ENCODE data around the gene NCOA6.
"Not testable (repeated sequence)": the region's sequence is repeated elsewhere in the genome, so short reads cannot be mapped to it uniquely, and the experiment has no call there.

NCOA6 gene

DNA sequence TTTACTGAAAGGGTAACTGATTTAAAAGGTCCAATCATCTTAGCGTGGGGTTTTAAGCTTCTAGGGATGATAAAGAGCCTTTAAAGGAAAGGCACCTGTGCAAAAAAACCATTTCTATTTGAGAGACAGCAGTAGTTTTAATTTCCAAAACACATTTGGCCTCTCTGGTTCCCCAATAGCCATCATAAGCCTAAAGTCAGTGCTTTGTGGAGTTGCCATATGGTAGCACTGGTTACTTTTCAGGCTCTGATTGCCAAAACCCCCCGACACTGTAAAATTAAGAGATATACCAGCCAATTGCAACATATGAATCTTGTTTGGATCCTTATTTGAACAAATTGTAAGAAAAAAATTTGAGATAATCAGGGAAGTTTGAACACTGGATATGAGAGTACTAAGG is 76.7 kb downstream of the NCOA6 start:
- 80 to 100% methylated on average over 1 of the region's 2 CpGs for WGBS, 2 experiments (ENCODE audit: insufficient coverage in 2 of 2)
- Histone ChIP-seq H3K36me3 (ENCODE audit: control insufficient read depth, insufficient read depth, low read length) (peaks cover 83% of the 10 kb centered on the region), H3K9me3 (ENCODE audit: control insufficient read depth, low read length) (no peaks in the 10 kb centered on the region), H3K27ac (ENCODE audit: low read depth, low read length, severe bottlenecking) (no peak overlapping the region), H3K4me3 (ENCODE audit: extremely low read depth, insufficient read depth, low read length, poor library complexity, severe bottlenecking) (no peak overlapping the region), H3K4me1 (ENCODE audit: control insufficient read depth, insufficient read depth, low read length, poor library complexity, severe bottlenecking) (no peaks in the 10 kb centered on the region)

DNA sequence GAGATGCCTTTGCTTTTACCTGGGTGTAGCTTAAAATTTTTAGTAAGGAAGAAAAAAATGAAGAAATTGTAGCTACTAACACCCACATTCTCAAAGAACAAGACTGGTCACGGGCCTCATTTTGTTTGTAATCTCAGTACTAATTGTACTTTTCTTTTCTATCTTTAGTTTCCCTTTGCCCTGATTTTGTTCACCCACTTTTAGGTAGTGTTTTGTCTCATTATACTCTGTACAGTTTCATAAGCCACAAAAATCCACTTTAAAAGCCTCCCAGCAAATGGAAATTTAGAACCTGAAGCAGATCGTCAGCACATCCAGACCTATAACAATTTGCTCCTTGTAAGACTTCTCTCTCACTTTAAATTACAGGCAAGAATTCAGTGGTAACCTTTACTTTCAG is 78.0 kb downstream of the NCOA6 start:
- Histone ChIP-seq H3K36me3 (ENCODE audit: control insufficient read depth, insufficient read depth, low read length) (peaks cover 86% of the 10 kb centered on the region), H3K9me3 (ENCODE audit: control insufficient read depth, low read length) (no peaks in the 10 kb centered on the region), H3K4me3 (ENCODE audit: extremely low read depth, insufficient read depth, low read length, poor library complexity, severe bottlenecking) (no peak overlapping the region), H3K27ac (ENCODE audit: low read depth, low read length, severe bottlenecking) (no peak overlapping the region), H3K4me1 (ENCODE audit: control insufficient read depth, insufficient read depth, low read length, poor library complexity, severe bottlenecking) (no peaks in the 10 kb centered on the region)
- WGBS, 2 experiments (ENCODE audit: insufficient coverage in 2 of 2), result 92% methylated on average over 2 of the region's 2 CpGs; no CpG with 5 or more reads in 1 of the 2 experiments

DNA sequence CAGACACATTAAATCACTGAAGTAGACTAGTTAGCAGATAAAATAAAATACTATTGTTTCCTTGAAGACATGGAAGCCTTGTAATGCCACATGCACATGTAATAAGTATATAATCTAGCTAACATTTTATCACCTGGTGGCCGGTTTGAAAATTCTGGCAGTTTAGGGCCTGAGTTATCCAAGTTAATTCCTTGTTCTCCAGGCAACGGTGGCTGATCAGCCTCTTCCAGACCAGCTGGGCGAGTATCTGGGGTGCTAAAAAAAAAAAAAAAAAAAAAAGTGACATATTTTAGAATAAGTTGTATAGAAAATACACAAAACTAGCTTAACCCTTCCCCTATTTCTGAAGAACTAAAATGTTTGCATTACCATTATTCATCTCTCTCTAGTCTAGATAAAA is 78.8 kb downstream of the NCOA6 start:
- Histone ChIP-seq H3K36me3 (ENCODE audit: control insufficient read depth, insufficient read depth, low read length) (peaks cover 86% of the 10 kb centered on the region), H3K4me1 (ENCODE audit: control insufficient read depth, insufficient read depth, low read length, poor library complexity, severe bottlenecking) (no peaks in the 10 kb centered on the region), H3K9me3 (ENCODE audit: control insufficient read depth, low read length) (no peaks in the 10 kb centered on the region), H3K4me3 (ENCODE audit: extremely low read depth, insufficient read depth, low read length, poor library complexity, severe bottlenecking) (no peak overlapping the region), H3K27ac (ENCODE audit: low read depth, low read length, severe bottlenecking) (no peak overlapping the region)
- WGBS, 2 experiments (ENCODE audit: insufficient coverage in 2 of 2), result no CpG with 5 or more reads among the region's 3 CpGs

DNA sequence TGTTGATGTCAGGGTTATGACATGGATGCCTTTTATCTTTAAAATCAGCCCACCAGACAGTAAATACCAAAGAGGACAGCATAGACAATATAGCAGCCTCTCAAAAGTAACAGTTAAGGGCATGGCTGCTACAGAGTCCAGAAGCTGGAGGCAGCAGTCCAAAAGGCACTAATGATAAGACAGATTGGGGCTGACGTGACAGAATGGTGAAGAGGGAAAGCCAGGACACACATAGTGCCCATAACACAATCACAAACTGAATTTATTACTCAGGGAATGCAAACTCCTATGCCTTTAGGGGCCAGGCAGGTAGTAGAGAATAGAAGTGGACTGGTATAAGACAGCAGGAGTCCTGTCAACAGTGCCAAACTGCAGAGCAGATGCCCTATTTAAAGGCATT is 80.6 kb downstream of the NCOA6 start:
- Histone ChIP-seq H3K4me1 (ENCODE audit: control insufficient read depth, insufficient read depth, low read length, poor library complexity, severe bottlenecking) (no peaks in the 10 kb centered on the region), H3K4me3 (ENCODE audit: extremely low read depth, insufficient read depth, low read length, poor library complexity, severe bottlenecking) (no peak overlapping the region), H3K36me3 (ENCODE audit: control insufficient read depth, insufficient read depth, low read length) (peaks cover 91% of the 10 kb centered on the region), H3K27ac (ENCODE audit: low read depth, low read length, severe bottlenecking) (no peak overlapping the region), H3K9me3 (ENCODE audit: control insufficient read depth, low read length) (no peaks in the 10 kb centered on the region)
- WGBS, 2 experiments (ENCODE audit: insufficient coverage in 2 of 2), result 80% methylated on average over 1 of the region's 1 CpG; no CpG with 5 or more reads in 1 of the 2 experiments

DNA sequence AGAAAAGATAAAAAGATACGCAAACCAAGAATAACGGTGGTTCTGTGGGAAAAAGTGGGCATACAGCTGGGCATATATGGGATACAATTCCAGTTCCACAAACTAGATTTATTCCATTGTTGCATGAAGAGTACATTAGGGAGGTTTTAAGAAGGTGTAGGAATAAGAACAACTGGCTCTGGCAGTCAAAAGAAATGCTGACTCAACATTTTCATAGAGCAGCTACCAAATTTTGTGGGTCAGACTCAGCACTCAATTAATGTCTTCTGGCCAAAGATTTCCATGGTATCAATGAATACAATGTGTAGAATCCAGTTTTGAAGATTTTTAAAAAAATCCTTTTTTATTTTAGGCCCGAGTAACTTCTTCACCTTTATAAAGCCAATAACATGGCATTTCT is 81.1 kb downstream of the NCOA6 start:
- H3K9me3 ChIP-seq (ENCODE audit: control insufficient read depth, low read length), result no peaks in the 10 kb centered on the region
- H3K4me3 ChIP-seq (ENCODE audit: extremely low read depth, insufficient read depth, low read length, poor library complexity, severe bottlenecking), result no peak overlapping the region
- H3K27ac ChIP-seq (ENCODE audit: low read depth, low read length, severe bottlenecking), result no peak overlapping the region
- H3K36me3 ChIP-seq (ENCODE audit: control insufficient read depth, insufficient read depth, low read length), result peaks cover 91% of the 10 kb centered on the region
- WGBS, 2 experiments (ENCODE audit: insufficient coverage in 2 of 2), result 86% methylated on average over 1 of the region's 3 CpGs; no CpG with 5 or more reads in 1 of the 2 experiments
- no peaks in the 10 kb centered on the region for H3K4me1 ChIP-seq (ENCODE audit: control insufficient read depth, insufficient read depth, low read length, poor library complexity, severe bottlenecking)

DNA sequence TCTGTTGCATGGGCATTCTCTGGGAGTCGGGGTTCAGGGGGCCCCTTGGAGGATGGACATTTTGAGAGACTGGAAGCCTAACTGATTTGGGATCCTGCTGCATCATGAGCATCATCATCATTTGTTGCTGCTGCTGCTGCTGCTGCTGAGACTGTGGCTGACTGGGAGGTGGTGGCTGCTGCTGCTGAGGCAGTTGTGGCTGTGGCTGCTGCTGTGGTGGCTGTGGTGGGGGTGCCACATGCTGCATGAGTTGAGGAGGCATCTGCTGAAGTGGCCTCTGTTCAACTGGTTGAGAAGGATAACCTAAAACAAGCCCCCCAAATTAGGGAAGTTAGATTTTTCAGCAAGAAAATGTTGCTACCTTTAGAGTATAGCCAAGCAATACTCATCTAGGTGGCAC is 82.4 kb downstream of the NCOA6 start:
- Histone ChIP-seq H3K4me3 (ENCODE audit: extremely low read depth, insufficient read depth, low read length, poor library complexity, severe bottlenecking) (no peak overlapping the region), H3K9me3 (ENCODE audit: control insufficient read depth, low read length) (no peaks in the 10 kb centered on the region), H3K36me3 (ENCODE audit: control insufficient read depth, insufficient read depth, low read length) (peaks cover 83% of the 10 kb centered on the region), H3K4me1 (ENCODE audit: control insufficient read depth, insufficient read depth, low read length, poor library complexity, severe bottlenecking) (no peaks in the 10 kb centered on the region), H3K27ac (ENCODE audit: low read depth, low read length, severe bottlenecking) (no peak overlapping the region)
- 100% methylated on average over 1 of the region's 1 CpG; no CpG with 5 or more reads in 1 of the 2 experiments for WGBS, 2 experiments (ENCODE audit: insufficient coverage in 2 of 2)

- Histone ChIP-seq H3K27ac (ENCODE audit: low read depth, low read length, severe bottlenecking) (no peak overlapping the region), H3K9me3 (ENCODE audit: control insufficient read depth, low read length) (no peaks in the 10 kb centered on the region), H3K36me3 (ENCODE audit: control insufficient read depth, insufficient read depth, low read length) (peaks cover 59% of the 10 kb centered on the region), H3K4me1 (ENCODE audit: control insufficient read depth, insufficient read depth, low read length, poor library complexity, severe bottlenecking) (no peaks in the 10 kb centered on the region), H3K4me3 (ENCODE audit: extremely low read depth, insufficient read depth, low read length, poor library complexity, severe bottlenecking) (no peak overlapping the region)
- 84 to 87% methylated on average over 4 to 6 of the region's 6 CpGs for WGBS, 2 experiments (ENCODE audit: insufficient coverage in 2 of 2)
These were observed 89.2 kb downstream of the NCOA6 start for GRCh38 chr20:34736106-34736735.

GRCh38 chr20:34732523-34732922 is 92.9 kb downstream of the NCOA6 start:
- no peak overlapping the region for H3K4me3 ChIP-seq (ENCODE audit: extremely low read depth, insufficient read depth, low read length, poor library complexity, severe bottlenecking)
- H3K4me1 ChIP-seq (ENCODE audit: control insufficient read depth, insufficient read depth, low read length, poor library complexity, severe bottlenecking), result no peaks in the 10 kb centered on the region
- H3K9me3 ChIP-seq (ENCODE audit: control insufficient read depth, low read length), result no peaks in the 10 kb centered on the region
- peaks cover 57% of the 10 kb centered on the region for H3K36me3 ChIP-seq (ENCODE audit: control insufficient read depth, insufficient read depth, low read length)
- no CpG with 5 or more reads among the region's 1 CpG for WGBS, 2 experiments (ENCODE audit: insufficient coverage in 2 of 2)
- H3K27ac ChIP-seq (ENCODE audit: low read depth, low read length, severe bottlenecking), result no peak overlapping the region

GRCh38 chr20:34729416-34729815 is 96.0 kb downstream of the NCOA6 start:
- Histone ChIP-seq H3K36me3 (ENCODE audit: control insufficient read depth, insufficient read depth, low read length) (peaks cover 73% of the 10 kb centered on the region), H3K4me1 (ENCODE audit: control insufficient read depth, insufficient read depth, low read length, poor library complexity, severe bottlenecking) (no peaks in the 10 kb centered on the region), H3K27ac (ENCODE audit: low read depth, low read length, severe bottlenecking) (no peak overlapping the region), H3K4me3 (ENCODE audit: extremely low read depth, insufficient read depth, low read length, poor library complexity, severe bottlenecking) (no peak overlapping the region), H3K9me3 (ENCODE audit: control insufficient read depth, low read length) (no peaks in the 10 kb centered on the region)
- 100% methylated on average over 1 of the region's 2 CpGs for WGBS, 2 experiments (ENCODE audit: insufficient coverage in 2 of 2)

DNA sequence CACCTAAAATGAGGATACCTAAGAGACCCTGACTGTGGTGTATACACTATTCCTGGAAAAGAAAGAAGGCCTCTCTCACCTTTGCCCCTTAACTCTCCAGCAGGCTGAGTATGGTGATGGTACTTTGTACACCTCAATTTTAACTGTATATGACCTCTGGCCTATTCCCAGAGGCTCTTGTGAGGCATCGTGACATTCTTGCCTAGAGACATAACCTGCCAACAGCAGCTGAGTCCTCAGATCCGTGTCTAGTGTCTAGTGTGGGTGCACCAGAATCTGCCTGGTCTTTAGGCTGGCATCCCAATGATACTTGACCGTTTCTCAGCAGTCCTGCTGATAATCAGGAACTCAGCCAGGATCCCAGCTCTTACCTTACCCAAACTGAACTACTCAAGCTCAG is 101.3 kb downstream of the NCOA6 start:
- H3K4me1 ChIP-seq (ENCODE audit: control insufficient read depth, insufficient read depth, low read length, poor library complexity, severe bottlenecking), result no peaks in the 10 kb centered on the region
- H3K36me3 ChIP-seq (ENCODE audit: control insufficient read depth, insufficient read depth, low read length), result peaks cover 74% of the 10 kb centered on the region
- no peak overlapping the region for H3K27ac ChIP-seq (ENCODE audit: low read depth, low read length, severe bottlenecking)
- no peaks in the 10 kb centered on the region for H3K9me3 ChIP-seq (ENCODE audit: control insufficient read depth, low read length)
- H3K4me3 ChIP-seq (ENCODE audit: extremely low read depth, insufficient read depth, low read length, poor library complexity, severe bottlenecking), result no peak overlapping the region
- 95 to 100% methylated on average over 2 to 3 of the region's 3 CpGs for WGBS, 2 experiments (ENCODE audit: insufficient coverage in 2 of 2)

GRCh38 chr20:34722560-34722959 is 102.9 kb downstream of the NCOA6 start:
- not testable (repeated sequence) for H3K4me1 ChIP-seq (ENCODE audit: control insufficient read depth, insufficient read depth, low read length, poor library complexity, severe bottlenecking); H3K9me3 ChIP-seq (ENCODE audit: control insufficient read depth, low read length); H3K4me3 ChIP-seq (ENCODE audit: extremely low read depth, insufficient read depth, low read length, poor library complexity, severe bottlenecking); H3K27ac ChIP-seq (ENCODE audit: low read depth, low read length, severe bottlenecking)
- 100% methylated on average over 3 of the region's 3 CpGs; no CpG with 5 or more reads in 1 of the 2 experiments for WGBS, 2 experiments (ENCODE audit: insufficient coverage in 2 of 2)
- H3K36me3 ChIP-seq (ENCODE audit: control insufficient read depth, insufficient read depth, low read length), result peaks cover 76% of the 10 kb centered on the region

Measured in mesodermal cell (in vitro differentiated cells).